DND-41 (cell line): ENCODE measurements around the gene KIAA1328.

Experiments
- EZH2 ChIP-seq: IDR thresholded peaks from 3 replicates; pipeline ENCODE4 v1.6.1; 2012; ENCODE audit warnings: borderline replicate concordance, low read depth, mild to moderate bottlenecking, moderate library complexity, low read length, inconsistent platforms; ENCODE audit not compliant: severe bottlenecking
- TF ChIP-seq, protein P1 (sequence below): IDR thresholded peaks from 2 replicates; pipeline ENCODE4 v1.5.1; 2012; ENCODE audit warnings: borderline replicate concordance, low read length, moderate library complexity, mild to moderate bottlenecking; ENCODE audit not compliant: poor library complexity, severe bottlenecking; ENCODE audit errors: extremely low read depth

DNA sequence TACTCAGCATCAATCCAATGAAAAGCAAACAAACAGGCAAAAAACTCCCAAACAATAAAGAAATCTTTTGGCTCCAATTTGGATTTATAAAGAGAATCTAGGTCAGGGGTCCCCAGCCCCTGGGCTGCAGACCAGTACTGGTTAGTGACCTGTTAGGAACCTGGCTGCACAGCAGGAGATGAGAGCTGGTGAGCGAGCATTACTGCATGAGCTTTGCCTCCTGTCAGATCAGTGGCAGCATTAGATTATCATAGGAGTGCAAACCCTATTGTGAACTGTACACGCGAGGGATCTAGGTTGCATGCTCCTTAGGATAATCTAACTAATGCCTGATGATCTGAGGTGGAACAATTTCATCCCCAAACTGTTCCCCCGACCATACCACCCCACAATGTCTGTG is 102.2 kb downstream of the KIAA1328 start:
- TF ChIP-seq EZH2: no peak
- TF ChIP-seq, protein P1, sequence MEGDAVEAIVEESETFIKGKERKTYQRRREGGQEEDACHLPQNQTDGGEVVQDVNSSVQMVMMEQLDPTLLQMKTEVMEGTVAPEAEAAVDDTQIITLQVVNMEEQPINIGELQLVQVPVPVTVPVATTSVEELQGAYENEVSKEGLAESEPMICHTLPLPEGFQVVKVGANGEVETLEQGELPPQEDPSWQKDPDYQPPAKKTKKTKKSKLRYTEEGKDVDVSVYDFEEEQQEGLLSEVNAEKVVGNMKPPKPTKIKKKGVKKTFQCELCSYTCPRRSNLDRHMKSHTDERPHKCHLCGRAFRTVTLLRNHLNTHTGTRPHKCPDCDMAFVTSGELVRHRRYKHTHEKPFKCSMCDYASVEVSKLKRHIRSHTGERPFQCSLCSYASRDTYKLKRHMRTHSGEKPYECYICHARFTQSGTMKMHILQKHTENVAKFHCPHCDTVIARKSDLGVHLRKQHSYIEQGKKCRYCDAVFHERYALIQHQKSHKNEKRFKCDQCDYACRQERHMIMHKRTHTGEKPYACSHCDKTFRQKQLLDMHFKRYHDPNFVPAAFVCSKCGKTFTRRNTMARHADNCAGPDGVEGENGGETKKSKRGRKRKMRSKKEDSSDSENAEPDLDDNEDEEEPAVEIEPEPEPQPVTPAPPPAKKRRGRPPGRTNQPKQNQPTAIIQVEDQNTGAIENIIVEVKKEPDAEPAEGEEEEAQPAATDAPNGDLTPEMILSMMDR: no peak
